Choroid plexus epithelial cell (primary cell): ENCODE results near the gene SLX4IP.
A peak's percentile ranks its signal among the peaks of the same experiment; 100 is the strongest.
"Not testable (repeated sequence)": the region's sequence is repeated elsewhere in the genome, so short reads cannot be mapped to it uniquely, and the experiment has no call there.

ENCODE experiments used
- DNase-seq: peaks from one replicate; pipeline ENCODE4 v3.0.0-alpha.2; 2010; ENCODE audit warnings: low read depth
- H3K4me3 ChIP-seq: 2 replicates; pipeline ENCODE4 v1.5.1; 2011; ENCODE audit warnings: low read depth, mild to moderate bottlenecking, control low read depth, low read length, moderate library complexity
- TF ChIP-seq, protein P1 (sequence below): conservative IDR thresholded peaks from 2 replicates; pipeline ENCODE4 v1.5.1; 2011; ENCODE audit warnings: low read depth, mild to moderate bottlenecking, control low read depth, inconsistent platforms, low read length, moderate library complexity

The SLX4IP gene

DNA sequence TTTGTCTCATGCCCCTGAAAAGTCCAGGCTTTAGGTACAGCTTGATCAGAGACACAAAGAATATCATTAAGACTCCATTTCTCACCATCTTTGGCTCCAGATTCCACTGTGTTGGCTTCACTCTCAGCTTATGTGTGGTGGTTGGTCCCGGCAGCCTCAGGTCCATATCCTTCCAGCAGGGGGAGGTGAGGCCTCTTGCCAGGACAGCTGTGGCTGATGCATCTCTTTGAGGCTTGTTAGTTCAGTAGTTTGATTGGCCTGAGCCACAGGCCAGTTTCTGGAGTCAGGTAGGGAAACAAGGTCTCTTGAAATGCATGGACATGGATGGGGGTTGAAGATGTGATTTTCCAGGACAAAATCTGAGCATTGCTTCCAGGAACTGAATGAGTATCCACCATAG is 176.3 kb downstream of the SLX4IP start:
- TF ChIP-seq, protein P1, sequence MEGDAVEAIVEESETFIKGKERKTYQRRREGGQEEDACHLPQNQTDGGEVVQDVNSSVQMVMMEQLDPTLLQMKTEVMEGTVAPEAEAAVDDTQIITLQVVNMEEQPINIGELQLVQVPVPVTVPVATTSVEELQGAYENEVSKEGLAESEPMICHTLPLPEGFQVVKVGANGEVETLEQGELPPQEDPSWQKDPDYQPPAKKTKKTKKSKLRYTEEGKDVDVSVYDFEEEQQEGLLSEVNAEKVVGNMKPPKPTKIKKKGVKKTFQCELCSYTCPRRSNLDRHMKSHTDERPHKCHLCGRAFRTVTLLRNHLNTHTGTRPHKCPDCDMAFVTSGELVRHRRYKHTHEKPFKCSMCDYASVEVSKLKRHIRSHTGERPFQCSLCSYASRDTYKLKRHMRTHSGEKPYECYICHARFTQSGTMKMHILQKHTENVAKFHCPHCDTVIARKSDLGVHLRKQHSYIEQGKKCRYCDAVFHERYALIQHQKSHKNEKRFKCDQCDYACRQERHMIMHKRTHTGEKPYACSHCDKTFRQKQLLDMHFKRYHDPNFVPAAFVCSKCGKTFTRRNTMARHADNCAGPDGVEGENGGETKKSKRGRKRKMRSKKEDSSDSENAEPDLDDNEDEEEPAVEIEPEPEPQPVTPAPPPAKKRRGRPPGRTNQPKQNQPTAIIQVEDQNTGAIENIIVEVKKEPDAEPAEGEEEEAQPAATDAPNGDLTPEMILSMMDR, result peak; percentile 85
- DNase-seq, result peak; percentile 86
- no peak overlapping the region for H3K4me3 ChIP-seq

DNA sequence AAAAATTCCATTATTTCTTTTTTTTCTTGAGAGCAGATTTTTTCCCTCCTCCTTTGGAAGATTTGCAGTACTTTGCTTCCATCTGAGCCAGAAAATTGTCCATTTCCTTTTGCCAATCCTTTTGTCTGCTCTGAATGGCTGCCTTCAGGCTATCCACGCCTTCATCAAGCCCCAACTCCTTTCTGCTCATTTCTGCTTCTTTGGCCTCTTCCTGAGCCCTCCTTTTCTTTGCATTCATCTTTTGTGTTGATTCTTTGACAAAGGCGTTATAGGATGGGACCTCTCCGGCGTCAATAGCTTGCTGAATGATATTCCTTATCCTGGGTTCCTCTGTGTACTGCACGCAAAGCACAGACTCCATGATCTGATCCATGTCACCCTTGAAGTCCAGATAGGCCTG is 178.3 kb downstream of the SLX4IP start:
- DNase-seq, H3K4me3 ChIP-seq: not testable (repeated sequence)

DNA sequence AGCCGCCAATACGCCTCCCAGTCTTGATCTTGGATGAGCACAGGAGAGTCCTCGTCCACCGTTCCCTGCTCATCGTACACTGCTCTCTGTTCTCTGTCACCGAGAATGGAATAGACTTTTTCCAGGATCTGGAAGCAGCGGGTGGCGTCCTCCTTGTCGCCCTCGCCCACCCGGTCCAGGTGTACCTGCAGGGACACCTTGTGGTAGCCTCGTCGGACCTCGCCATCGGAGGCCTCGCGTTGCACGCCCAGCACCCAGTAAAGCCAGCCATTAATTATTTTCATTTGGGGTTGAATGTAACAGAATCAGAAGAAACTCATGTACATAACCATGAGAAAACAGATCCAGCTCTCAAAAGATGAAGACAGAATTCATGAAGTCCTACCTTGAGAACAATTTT is 178.8 kb downstream of the SLX4IP start:
- TF ChIP-seq, protein P1, result no peak

DNA sequence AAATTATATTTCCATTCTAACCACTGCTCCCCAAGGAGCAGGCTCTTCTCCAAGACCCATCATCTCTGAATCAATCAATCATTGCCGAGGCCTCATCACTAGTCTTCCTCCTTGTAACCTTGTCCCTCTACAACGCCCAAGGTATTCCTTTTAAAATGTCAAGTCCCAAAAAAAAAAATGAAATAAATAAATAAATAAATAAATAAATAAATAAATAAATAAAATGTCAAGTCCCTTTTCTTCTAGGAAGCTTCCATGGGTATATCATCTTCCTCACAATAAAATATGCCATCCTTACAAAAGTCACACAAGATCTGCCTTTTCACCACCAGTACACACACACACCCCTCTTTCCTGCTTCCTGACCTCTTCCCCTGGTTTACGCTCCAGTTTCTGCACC is 181.1 kb downstream of the SLX4IP start:
- no peak for DNase-seq
- TF ChIP-seq, protein P1, result no peak
- no peak overlapping the region for H3K4me3 ChIP-seq

More for the DNA sequence above, 178.8 kb downstream of the SLX4IP start:
- no peak overlapping the region for H3K4me3 ChIP-seq
- DNase-seq, result no peak

DNA sequence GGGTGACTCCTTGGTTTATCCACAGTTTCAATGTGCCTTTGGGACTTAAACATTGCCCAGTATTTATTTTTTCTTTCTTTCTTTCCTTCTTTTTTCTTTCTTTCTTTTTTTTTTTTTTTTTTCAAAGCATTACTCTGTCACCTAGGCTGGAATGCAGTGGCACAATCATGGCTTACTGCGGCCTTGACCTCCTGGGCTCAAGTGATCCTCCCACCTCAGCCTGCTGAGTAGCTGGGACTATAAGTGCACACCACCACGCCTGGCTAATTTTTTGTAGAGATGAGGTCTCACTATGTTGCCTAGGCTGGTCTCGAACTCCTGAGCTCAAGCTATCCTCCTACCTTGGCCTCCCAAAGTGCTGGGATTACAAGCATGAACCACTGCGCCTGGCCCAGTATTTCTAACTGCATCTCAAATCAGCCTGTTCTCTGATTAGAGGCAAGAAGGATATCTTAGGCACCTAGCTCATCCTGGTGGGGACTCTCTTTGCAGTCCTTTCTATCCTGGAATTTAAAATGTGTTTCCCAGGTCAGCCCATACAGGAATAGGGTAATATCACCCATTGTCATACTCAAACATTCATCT is 182.5 kb downstream of the SLX4IP start:
- not testable (repeated sequence) for DNase-seq, H3K4me3 ChIP-seq

DNA sequence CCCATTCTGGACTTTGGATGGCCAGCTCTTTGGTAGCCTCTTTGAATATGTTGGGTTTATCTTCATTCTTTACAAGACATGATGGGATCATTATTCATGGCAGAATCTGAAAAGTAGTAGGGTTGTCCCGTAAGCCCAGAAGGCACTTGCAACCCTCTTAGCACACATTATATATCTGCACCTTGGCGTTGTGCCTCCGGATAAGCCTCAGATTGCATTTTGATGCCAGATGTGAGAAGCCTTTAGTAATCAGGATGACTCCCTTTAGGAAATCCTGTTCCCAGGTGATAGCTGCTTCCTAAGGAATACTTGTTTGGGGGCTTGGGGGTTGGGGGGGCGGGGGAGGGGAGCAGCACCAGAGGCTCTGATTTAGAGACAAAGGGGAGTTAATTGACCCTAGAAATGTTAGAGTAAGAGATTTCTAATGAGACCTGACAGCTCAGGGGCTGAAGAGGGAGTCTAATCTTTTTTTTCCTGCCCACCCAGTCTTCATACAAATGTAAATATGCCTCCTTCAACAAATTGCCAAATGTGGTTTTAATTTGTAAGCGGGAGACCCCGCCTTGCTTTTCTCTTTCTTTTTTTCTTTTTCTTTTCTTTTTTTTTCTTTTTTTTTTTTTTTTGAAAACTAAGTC is 183.6 kb downstream of the SLX4IP start:
- TF ChIP-seq, protein P1, result no peak
- H3K4me3 ChIP-seq, result no peak overlapping the region
- no peak for DNase-seq

DNA sequence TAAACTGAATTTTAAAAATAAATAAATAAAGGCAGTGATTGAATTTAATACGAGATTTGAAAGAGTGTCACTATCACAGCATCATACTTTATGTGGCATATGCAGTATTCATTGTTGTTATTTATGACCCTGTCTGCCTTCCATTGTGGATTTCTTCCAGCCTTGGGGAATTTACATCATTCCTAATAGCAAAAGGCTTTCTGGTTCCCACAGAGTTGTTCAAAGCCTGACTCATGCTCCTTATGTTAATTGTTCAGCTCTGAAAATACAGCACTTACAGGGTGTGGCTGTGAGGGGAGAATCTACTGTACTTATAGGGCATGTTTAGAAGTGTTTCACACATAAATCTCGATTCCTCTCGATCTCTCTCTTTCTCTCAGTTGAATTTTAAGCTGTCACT is 184.3 kb downstream of the SLX4IP start:
- peak; percentile 84 for DNase-seq
- no peak overlapping the region for H3K4me3 ChIP-seq
- TF ChIP-seq, protein P1, result no peak

DNA sequence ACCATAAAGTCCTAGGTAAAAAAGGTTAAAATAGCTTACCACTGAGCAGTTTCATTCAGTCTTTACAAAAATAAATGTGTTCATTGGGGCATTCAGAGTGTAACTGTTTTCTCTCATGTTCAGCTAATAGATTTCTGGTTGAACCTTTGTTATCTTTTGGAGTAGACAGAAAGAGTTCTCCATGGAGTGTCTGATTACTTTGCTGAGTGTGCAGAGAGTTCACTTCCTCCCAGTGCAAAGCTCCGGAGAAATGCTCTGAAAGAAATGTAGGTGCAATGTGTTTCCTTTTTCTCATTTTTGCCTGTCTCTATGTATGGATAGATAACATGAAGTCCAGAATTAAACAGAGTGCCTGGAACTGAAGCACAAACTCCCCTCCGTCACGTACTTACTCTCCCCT is 186.0 kb downstream of the SLX4IP start:
- TF ChIP-seq, protein P1, result no peak
- DNase-seq, result no peak

More for the DNA sequence above, 186.0 kb downstream of the SLX4IP start:
- H3K4me3 ChIP-seq, result no peak overlapping the region
